Gastroesophageal sphincter (tissue), 4 donors: ENCODE measurements around the gene ADD2. TPM values are rescaled to one million over a fixed set of nuclear protein-coding genes. Genes with fewer than 3 reads are reported as not detected.

ENCODE experiments used
- ATAC-seq: fragments of 150-250 bp; one replicate; pipeline ENCODE4 v1.9.1; 2016; ENCODE audit warnings: mild to moderate bottlenecking, moderate library complexity
- H3K27ac ChIP-seq, 4 donors: fragments of 200-600 bp; sonication (generic) in 3 of 4; 1 replicate in 3 of 4; 2 replicates in 1 of 4; pipeline ENCODE4 v1.5.1; 2016 to 2019
- H3K27me3 ChIP-seq: fragments of 200-600 bp; sonication (generic); one replicate; pipeline ENCODE4 v1.5.1; 2019
- H3K36me3 ChIP-seq, 2 donors: fragments of 200-600 bp; sonication (generic); one replicate each; pipeline ENCODE4 v1.5.1; 2019; ENCODE audit warnings: control low read depth in 1 of 2
- H3K4me1 ChIP-seq, 3 donors: fragments of 200-600 bp; sonication (generic); 1 replicate in 2 of 3; 2 replicates in 1 of 3; pipeline ENCODE4 v1.5.1; 2016 to 2019; ENCODE audit warnings: control low read depth in 2 of 3
- H3K4me3 ChIP-seq, 2 donors: fragments of 200-600 bp; sonication (generic); one replicate each; pipeline ENCODE4 v1.5.1; 2019; ENCODE audit warnings: mild to moderate bottlenecking in 1 of 2, moderate library complexity in 1 of 2
- H3K9me3 ChIP-seq, 3 donors: fragments of 200-600 bp; sonication (generic); one replicate each; pipeline ENCODE4 v1.5.1; 2017 to 2019; ENCODE audit warnings: control low read depth in 2 of 3
- EP300 ChIP-seq: sonication (generic); formaldehyde crosslinking; IDR thresholded peaks from one replicate; pipeline ENCODE4 v1.6.1; 2017; ENCODE audit warnings: antibody characterized with exemption, mild to moderate bottlenecking
- POLR2A ChIP-seq, 2 donors: fragments of 450-650 bp; IDR thresholded peaks; one replicate each; pipeline ENCODE4 v1.6.1; 2017; ENCODE audit warnings: antibody characterized with exemption in 2 of 2, mild to moderate bottlenecking in 2 of 2, moderate library complexity in 1 of 2
- POLR2AphosphoS5 ChIP-seq: sonication (generic); formaldehyde crosslinking; IDR thresholded peaks from one replicate; pipeline ENCODE4 v1.6.1; 2017; ENCODE audit warnings: antibody characterized with exemption
- WGBS, 2 donors: methylation state at CpG; one replicate each; pipeline ENCODE4 v1.1.5; 2018; ENCODE audit warnings: low coverage in 1 of 2; 5-methylcytosine and 5-hydroxymethylcytosine counted together
- total RNA-seq, 4 donors: library from RNA; depleted of rRNA; stranded (reverse); fragments of >200 nt; gene quantifications; one replicate each; pipeline ENCODE4 v1.1.0, GENCODE V29; 2016
- TF ChIP-seq, protein P1 (sequence below), 4 experiments: fragments of 200-600 bp in 2 of 4; fragments of 450-650 bp in 2 of 4; sonication (generic) in 1 of 4; IDR thresholded peaks; one replicate each; pipeline ENCODE4 v1.5.1; 2017 to 2019; ENCODE audit warnings: antibody characterized with exemption in 4 of 4, mild to moderate bottlenecking in 2 of 4, moderate library complexity in 2 of 4

The ADD2 gene
- total RNA-seq, 4 donors from 2014 or later = 2.4 to 7.8 (median 3.6) TPM

DNA sequence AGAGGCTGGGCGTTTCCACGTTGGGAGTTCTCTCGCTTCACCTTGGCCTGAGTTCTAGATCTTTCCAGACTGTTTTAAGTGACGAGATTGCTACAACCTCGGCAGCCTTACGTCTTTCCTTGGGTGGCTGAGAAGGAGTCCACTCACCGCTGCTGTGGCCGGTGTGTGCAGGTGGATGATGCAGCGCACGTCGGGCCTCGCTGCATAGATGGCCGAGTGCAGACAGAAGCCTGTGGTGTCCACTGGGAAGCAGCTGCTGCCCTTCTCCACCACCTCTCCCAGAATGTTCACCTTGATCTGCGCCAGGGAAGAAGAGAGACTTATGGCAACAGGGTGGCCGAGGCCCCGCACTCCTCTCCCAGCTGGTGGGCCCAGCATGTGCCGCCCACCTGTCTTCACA, 75.7 kb downstream of the ADD2 start:
- H3K36me3 ChIP-seq = no peaks in the 10 kb centered on the region
- H3K4me1 ChIP-seq = no peaks in the 10 kb centered on the region
- H3K27ac ChIP-seq = no peak overlapping the region
- H3K9me3 ChIP-seq = no peaks in the 10 kb centered on the region
- no peak for ATAC-seq
- H3K4me3 ChIP-seq = no peak overlapping the region
- H3K27me3 ChIP-seq = peaks cover 37% of the 10 kb centered on the region
- TF ChIP-seq POLR2A (IDR thresholded peaks at IDR 0.05) (no peak), EP300 (no peak), POLR2AphosphoS5 (no peak)
- TF ChIP-seq, protein P1, sequence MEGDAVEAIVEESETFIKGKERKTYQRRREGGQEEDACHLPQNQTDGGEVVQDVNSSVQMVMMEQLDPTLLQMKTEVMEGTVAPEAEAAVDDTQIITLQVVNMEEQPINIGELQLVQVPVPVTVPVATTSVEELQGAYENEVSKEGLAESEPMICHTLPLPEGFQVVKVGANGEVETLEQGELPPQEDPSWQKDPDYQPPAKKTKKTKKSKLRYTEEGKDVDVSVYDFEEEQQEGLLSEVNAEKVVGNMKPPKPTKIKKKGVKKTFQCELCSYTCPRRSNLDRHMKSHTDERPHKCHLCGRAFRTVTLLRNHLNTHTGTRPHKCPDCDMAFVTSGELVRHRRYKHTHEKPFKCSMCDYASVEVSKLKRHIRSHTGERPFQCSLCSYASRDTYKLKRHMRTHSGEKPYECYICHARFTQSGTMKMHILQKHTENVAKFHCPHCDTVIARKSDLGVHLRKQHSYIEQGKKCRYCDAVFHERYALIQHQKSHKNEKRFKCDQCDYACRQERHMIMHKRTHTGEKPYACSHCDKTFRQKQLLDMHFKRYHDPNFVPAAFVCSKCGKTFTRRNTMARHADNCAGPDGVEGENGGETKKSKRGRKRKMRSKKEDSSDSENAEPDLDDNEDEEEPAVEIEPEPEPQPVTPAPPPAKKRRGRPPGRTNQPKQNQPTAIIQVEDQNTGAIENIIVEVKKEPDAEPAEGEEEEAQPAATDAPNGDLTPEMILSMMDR (IDR thresholded peaks at IDR 0.05) = no peak
- WGBS, 2 donors = 97 to 100% methylated on average over 1 to 3 of the region's 17 CpGs

DNA sequence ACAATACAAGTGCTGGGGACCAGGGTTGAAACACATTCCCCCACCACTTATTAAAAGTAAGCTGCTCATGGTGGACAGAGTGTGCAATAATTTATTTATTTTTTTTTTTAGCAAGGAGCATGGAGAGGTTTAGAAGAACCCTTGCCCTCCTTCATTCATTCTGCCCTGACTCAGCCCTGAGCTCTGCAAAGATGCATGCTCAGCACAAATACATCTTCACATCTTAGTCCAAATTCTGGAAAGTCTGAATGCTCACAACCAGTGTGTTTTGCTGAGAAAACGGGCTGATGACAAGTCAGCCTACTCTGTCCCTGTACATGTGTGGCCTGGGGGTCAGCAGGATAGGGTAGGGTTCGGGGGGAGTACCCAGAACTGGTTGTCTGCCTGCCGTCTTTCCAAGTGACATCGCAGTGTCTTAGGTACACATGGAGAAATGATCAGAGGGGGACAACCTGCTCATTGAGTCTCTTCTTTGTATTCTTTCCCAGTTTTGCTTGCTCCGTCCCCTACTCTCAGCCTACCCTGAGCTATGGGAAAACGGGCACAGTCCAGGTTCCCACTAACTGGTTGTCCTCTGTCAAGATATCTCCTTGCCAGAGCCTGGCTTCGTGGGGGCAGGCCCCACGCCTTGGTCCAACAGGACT, 76.4 kb downstream of the ADD2 start:
- WGBS, 2 donors = 92 to 93% methylated on average over 2 to 5 of the region's 8 CpGs

DNA sequence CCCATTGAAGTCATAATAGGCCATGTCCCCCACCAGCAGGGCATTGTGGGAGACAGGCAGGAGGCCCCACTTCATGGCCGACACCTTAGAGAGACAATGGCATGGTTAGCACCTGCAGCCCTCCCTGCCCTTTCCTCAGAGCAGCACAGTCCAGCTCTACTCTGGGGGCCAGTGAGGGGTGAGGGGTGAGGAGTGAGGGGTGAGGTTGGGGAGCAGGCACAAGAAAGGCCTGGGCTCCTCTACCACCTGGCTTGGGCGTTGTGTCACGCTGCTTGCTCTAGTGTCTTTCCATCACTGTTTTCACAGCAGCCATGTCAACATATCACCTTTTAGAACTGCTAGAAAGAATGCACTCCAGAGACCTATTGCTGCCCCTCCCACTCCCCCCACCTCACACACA, 77.2 kb downstream of the ADD2 start:
- no peak for ATAC-seq
- H3K27me3 ChIP-seq = peaks cover 24% of the 10 kb centered on the region
- TF ChIP-seq POLR2AphosphoS5 (no peak), POLR2A (IDR thresholded peaks at IDR 0.05) (no peak)
- TF ChIP-seq, protein P1 (IDR thresholded peaks at IDR 0.05) = no peak
- H3K36me3 ChIP-seq = no peaks in the 10 kb centered on the region
- no peaks in the 10 kb centered on the region for H3K9me3 ChIP-seq
- H3K27ac ChIP-seq = no peak overlapping the region
- WGBS, 2 donors = 100% methylated on average over 2 of the region's 3 CpGs; no CpG with 5 or more reads in 1 of the 2 donors
- no peak overlapping the region for H3K4me3 ChIP-seq
- H3K4me1 ChIP-seq = no peaks in the 10 kb centered on the region

More for the DNA sequence above, 76.4 kb downstream of the ADD2 start:
- Histone ChIP-seq H3K36me3 (no peaks in the 10 kb centered on the region), H3K4me1 (no peaks in the 10 kb centered on the region), H3K9me3 (no peaks in the 10 kb centered on the region), H3K27me3 (peaks cover 30% of the 10 kb centered on the region), H3K4me3 (no peak overlapping the region), H3K27ac (no peak overlapping the region)
- TF ChIP-seq EP300 (no peak), POLR2AphosphoS5 (no peak), POLR2A (IDR thresholded peaks at IDR 0.05) (no peak)
- TF ChIP-seq, protein P1 (IDR thresholded peaks at IDR 0.05) = no peak
- ATAC-seq = no peak

DNA sequence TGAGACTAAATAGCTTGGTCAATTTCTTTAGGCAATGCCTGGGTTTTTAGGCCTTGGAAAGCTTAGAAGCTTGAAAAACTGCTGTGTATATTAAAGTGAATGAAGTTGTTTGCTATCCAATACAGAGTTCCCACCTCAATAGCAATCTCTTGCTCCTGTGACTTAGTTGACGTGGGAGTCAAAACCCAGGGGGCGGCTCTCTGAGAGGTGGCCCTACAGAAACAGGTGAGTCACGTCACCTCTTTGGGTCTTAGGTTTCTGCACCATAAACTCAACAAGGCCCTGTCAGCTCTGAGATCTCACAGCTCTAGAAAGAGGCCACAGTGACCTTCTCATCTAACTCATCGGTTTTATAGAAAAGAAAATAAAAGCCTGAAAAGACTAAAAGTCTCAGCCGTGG, 79.6 kb downstream of the ADD2 start:
- WGBS, 2 donors = 85 to 90% methylated on average over 2 to 4 of the region's 5 CpGs
- Histone ChIP-seq H3K4me3 (no peak overlapping the region), H3K27ac (no peak overlapping the region), H3K36me3 (no peaks in the 10 kb centered on the region), H3K9me3 (no peaks in the 10 kb centered on the region), H3K4me1 (no peaks in the 10 kb centered on the region), H3K27me3 (peaks cover under 1% of the 10 kb centered on the region)
- ATAC-seq = no peak
- no peak for TF ChIP-seq POLR2A (IDR thresholded peaks at IDR 0.05)
- TF ChIP-seq POLR2AphosphoS5 = no peak
- no peak for TF ChIP-seq EP300
- TF ChIP-seq, protein P1 (IDR thresholded peaks at IDR 0.05) = no peak

DNA sequence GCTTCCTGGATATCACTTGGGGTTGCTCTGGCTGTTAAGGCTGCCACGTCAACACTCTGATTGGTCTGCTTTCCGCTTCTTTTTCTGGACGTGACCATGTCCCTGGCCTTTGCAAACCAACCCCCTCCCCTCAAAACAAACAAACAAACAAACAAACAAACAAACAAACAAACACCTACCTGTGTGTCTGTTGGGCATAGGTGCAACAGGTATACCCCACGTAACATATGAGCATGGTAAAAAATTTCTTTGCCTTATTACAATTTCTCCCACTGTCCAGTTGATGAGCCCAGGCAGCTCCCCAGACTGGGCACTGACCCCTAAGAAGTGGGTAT, 80.6 kb downstream of the ADD2 start:
- no peaks in the 10 kb centered on the region for H3K4me1 ChIP-seq
- no peaks in the 10 kb centered on the region for H3K9me3 ChIP-seq
- no peak overlapping the region for H3K27ac ChIP-seq
- no peak overlapping the region for H3K4me3 ChIP-seq
- no peaks in the 10 kb centered on the region for H3K36me3 ChIP-seq
- no peak for ATAC-seq
- TF ChIP-seq POLR2AphosphoS5 = no peak
- no peak for TF ChIP-seq POLR2A (IDR thresholded peaks at IDR 0.05)
- TF ChIP-seq, protein P1 (IDR thresholded peaks at IDR 0.05) = no peak
- TF ChIP-seq EP300 = no peak
- WGBS, 2 donors = 100% methylated on average over 2 to 4 of the region's 4 CpGs
- H3K27me3 ChIP-seq = no peaks in the 10 kb centered on the region
